DMS 273 (cell line): ENCODE measurements around the gene SC5D.

ENCODE experiments used
- DNase-seq: peaks from one replicate; lab custom pipeline; 2025; ENCODE audit not compliant: unreplicated experiment; lab: John Stamatoyannopoulos, UW

SC5D gene, protein sequence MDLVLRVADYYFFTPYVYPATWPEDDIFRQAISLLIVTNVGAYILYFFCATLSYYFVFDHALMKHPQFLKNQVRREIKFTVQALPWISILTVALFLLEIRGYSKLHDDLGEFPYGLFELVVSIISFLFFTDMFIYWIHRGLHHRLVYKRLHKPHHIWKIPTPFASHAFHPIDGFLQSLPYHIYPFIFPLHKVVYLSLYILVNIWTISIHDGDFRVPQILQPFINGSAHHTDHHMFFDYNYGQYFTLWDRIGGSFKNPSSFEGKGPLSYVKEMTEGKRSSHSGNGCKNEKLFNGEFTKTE

DNA sequence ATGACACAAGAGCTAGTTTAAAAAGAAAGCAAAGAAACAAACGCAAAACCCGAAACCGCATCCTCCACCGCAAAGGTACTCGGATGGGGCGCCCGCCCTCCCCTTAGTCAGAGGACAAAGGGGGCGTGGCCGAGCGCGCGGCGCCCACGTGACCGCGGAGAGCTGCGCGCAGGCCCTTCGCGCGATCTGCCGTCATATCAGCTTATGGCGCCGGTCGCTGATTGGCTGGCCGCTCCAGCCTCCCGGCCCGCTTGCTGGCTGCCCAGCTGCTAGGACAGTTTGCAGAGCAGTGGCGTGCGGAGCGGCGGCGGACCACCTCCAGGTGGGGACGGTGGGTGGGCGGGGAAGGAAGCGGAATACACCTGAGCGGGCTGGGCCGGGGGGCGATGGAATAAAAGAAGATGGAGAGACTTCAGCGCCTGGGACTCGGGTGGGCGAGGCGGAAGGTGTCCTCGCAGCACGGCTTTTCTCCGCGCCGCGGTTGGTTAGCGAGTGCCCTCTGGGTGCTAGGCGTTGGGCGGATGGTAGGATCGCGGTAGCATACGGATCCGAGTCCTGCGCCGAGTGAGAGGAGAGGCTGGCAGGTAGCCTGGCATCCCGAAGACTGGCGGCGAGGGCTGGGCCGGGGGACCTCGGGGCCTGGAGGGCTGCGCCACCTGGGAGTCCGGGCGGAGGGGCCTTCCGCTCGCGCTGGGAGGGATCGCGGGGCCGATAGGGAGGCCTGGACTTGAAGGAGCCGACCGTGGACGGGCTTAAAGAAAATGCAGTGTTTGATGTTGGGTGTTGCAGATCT is at the start of gene SC5D:
Gene SC5D, plus strand, starts transcription at position 277 of the 793 bp plus-strand sequence. CDS start 10,605 bp downstream, outside the sequence.
- DNase-seq: peak; percentile 95

DNA sequence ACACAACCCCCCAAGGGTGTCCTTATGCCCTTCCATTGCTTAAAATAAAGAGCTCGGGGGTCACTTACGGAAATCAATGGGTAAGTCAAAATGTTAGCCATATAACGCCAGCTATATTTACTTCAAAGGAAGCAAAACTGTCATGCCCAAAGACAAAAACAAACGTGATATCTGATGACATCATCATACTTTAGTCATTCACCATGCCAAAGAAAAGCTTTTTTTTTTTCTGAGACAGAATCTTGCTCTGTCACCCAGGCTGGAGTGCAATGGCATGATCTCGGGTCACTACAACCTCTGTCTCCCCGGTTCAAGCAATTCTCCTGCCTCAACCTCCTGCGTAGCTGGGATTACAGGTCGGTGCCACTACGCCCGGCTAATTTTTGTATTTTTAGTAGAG is 47.7 kb upstream of the SC5D start:
- DNase-seq: no peak

GRCh38 chr11:121246021-121246768 is 46.4 kb upstream of the SC5D start:
- DNase-seq: no peak

- no peak for DNase-seq
Observed at GRCh38 chr11:121246769-121247035, 45.9 kb upstream of the SC5D start.

GRCh38 chr11:121248496-121248895 is 44.1 kb upstream of the SC5D start:
- DNase-seq: no peak

GRCh38 chr11:121249039-121249663 is 43.4 kb upstream of the SC5D start:
- DNase-seq: peak; percentile 29

- no peak for DNase-seq
Observed at GRCh38 chr11:121250843-121251242, 41.7 kb upstream of the SC5D start.

- DNase-seq: no peak
Observed at GRCh38 chr11:121253951-121254350, 38.6 kb upstream of the SC5D start.

- no peak for DNase-seq
Observed at GRCh38 chr11:121254756-121255155, 37.8 kb upstream of the SC5D start.

- no peak for DNase-seq
Observed at GRCh38 chr11:121255473-121256125, 37.0 kb upstream of the SC5D start.

DNA sequence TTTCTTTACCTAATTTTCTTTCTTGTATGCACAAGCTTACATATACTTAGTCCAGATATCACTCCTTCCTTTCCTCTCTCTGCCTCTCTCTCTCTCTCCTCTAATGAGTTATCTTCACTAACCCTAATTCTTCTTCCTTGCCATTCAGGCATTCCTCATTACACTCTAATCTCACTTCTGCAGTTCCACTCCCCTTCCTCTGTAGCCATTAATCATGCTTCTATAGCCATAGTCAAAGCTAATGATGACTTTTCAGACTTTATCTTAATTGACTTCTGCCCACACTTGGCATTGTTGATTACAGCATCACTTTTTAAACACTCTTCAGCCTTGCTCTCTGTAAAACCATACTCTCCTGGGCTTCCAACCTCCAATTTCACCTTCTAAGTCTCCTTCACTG is 35.3 kb upstream of the SC5D start:
- DNase-seq: no peak

- DNase-seq: no peak
Observed at GRCh38 chr11:121257976-121258375, 34.6 kb upstream of the SC5D start.

DNA sequence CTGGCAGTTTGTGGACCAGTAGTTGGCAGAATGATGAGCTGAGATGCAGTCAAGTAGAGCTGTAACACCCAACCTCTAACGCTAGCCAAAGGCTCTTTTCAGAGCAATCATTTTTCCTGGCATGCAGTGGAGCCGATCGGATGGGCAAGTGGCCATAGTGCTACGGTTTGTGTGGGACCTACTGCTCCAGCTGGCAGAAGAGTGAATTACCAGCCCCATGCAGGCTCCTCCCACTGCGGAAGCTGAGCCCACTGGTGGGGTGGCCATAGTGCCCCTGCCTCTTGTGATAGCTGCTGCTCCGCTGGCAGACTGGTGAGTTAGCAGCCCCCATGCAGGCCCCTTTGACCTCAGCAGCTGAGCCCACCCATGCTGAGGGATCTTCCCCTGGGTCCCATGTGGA is 27.0 kb upstream of the SC5D start:
- DNase-seq: peak; percentile 4

DNA sequence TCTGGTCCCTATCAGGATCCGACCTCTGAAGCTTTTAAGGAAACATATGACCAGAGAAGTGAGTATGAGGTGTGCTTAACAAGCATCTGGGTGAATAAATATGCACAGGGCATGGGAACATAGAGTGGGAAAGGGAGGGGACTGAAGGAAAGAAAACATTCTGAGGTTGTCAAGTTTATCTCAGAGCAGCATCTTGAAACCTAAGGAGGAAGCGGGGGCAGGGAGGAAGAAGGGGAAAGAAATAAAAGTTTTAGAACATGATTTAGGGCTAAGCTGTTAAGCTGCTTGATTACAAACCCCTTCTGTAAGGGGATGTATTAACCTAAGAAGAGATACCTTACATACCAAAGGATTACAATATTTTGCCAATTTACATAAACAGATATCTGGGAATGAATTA is 24.0 kb upstream of the SC5D start:
- DNase-seq: no peak

GRCh38 chr11:121270001-121270678 is 22.4 kb upstream of the SC5D start:
- DNase-seq: no peak

DNA sequence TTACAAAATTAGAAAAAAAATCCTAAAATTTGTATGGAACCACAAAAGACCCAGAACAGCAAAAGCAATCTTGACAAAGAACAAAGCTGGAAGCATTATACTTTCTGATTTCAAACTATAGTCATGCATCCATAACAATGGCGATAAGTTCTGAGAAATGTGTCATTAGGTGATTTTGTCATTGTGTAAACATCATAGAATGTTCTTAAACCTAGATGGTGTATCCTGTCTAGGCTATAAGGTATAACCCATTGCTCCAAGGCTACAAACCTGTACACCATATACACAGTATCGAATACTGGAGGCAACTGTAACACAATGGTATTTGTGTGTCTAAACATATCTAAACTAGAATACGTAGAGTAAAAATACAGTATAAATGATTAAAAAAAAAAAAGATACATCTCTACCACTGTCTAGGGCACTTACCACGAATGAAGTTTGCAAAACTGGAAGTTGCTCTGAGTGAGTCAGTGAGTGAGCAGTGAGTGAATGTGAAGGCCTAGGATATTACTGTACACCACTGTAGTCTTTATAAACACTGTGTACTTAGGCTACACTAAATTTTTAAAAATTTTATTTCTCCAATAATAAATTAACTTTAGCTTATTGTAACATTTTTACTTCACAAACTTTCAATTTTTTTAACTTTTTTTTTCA is 18.1 kb upstream of the SC5D start:
- no peak for DNase-seq

- no peak for DNase-seq
Observed at GRCh38 chr11:121281698-121282097, 10.9 kb upstream of the SC5D start.

- peak; percentile 12 for DNase-seq
Observed at GRCh38 chr11:121282386-121282785, 10.2 kb upstream of the SC5D start.

- no peak for DNase-seq
Observed at GRCh38 chr11:121282886-121283502, 9.6 kb upstream of the SC5D start.

- no peak for DNase-seq
Observed at GRCh38 chr11:121291319-121291718, 1.3 kb upstream of the SC5D start.
